Hematopoietic multipotent progenitor cell treated with erythropoietin and hydrocortisone succinate and interleukin-3 and kit ligand, for 17 days (in vitro differentiated cells): ENCODE results near the gene UBE2R2.
"Not testable (repeated sequence)": the region's sequence is repeated elsewhere in the genome, so short reads cannot be mapped to it uniquely, and the experiment has no call there.

Source experiments
- DNase-seq: peaks from one replicate; pipeline ENCODE4 v3.0.0-alpha.2; 2015; ENCODE audit warnings: low spot score

The UBE2R2 gene

DNA sequence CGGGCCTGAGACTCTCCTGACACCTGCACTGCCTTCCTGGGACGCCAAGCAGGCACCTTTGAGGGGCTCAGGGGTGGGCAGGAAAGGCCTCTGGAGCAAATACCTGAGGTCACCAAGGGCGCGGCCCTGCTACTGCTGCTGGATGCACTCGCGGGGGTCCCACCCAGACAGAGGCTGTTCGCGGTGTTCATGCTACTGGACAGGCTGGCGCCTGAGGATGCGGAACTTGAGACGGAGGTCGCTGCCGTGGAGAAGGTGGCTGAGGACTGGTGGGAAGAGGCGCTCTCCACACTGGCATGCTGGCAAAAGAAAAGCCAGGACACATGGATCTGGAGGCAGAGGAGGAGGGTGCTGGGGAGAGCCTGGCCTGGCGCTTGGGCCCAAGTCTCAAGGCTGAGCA lies 110.7 kb downstream of the UBE2R2 start:
- DNase-seq: no peak

GRCh38 chr9:33931326-33931725 lies 114.4 kb downstream of the UBE2R2 start:
- DNase-seq: no peak

- DNase-seq: no peak
These were observed 115.3 kb downstream of the UBE2R2 start for GRCh38 chr9:33932078-33932807.

- no peak for DNase-seq
These were observed 117.4 kb downstream of the UBE2R2 start for GRCh38 chr9:33934188-33934878.

DNA sequence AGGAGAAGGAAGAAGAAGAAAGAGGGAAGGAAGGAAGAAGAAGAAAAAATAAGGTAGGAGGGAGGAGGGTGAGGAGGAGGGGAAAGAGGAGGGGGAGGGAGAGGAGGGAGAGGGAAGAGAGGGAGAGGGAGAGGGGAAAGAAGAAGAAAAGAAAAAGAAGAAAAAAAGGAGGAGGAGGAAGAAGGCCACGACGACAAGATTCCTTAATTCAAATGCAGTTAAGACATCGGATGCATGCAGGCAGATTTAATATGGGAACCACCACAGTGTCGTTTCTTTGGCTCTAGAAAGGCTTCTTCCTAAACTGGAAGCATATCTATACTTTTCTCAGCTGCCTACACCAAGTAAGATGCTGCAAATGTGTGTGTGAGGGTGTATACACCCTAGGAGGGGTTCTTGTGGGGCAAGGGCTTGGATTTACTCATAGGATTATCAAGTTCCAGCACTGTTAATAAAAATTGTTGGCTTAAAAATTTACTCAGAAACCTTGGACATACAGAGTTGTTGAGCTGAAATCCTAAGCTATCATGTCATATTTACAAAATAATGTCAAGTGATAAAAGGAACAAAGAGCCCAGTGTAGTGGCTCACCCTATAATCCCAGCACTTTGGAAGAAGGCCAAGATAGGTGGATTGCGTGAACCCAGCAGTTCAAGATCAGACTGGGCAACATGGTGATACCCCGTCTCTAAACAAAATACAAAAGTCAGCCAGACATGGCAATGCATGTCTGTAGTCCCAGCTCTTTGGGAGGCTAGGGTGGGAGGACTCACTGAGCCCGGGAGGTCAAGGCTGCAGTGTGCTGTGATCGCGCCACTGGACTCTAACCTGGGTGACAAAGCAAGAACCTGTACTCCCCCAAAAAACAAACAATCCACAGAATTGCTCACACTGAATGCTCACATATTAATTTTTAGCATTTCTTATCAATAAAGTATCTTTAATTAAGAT lies 123.2 kb downstream of the UBE2R2 start:
- DNase-seq: no peak

DNA sequence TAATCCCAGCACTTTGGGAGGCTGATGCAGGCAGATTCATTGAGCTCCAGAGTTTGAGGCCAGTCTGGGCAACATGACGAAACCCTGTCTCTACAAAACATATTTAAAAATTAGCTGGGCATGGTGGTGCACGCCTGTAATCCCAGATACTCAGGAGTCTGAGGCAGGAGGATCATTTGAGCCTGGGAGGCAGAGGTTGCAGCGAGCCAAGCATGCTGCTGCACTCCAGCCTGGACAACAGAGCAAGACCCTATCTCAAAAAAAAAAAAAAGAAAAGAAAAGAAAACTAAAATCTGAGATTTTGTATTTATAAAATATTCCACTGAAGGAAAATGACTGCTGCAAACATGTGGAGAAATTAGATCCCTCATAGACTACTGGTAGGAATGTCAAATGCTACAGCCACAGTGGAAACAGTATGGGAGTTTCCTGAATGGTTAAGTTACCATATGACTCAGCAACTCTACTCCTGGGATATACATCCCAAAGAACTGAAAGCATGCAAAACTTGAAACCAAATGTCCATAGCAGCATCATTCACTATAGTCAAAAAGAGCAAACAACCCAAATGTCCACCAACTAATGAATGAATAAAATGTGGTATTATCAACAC lies 125.6 kb downstream of the UBE2R2 start:
- DNase-seq: no peak

- DNase-seq: no peak
These were observed 126.4 kb downstream of the UBE2R2 start for GRCh38 chr9:33943389-33943788.

DNA sequence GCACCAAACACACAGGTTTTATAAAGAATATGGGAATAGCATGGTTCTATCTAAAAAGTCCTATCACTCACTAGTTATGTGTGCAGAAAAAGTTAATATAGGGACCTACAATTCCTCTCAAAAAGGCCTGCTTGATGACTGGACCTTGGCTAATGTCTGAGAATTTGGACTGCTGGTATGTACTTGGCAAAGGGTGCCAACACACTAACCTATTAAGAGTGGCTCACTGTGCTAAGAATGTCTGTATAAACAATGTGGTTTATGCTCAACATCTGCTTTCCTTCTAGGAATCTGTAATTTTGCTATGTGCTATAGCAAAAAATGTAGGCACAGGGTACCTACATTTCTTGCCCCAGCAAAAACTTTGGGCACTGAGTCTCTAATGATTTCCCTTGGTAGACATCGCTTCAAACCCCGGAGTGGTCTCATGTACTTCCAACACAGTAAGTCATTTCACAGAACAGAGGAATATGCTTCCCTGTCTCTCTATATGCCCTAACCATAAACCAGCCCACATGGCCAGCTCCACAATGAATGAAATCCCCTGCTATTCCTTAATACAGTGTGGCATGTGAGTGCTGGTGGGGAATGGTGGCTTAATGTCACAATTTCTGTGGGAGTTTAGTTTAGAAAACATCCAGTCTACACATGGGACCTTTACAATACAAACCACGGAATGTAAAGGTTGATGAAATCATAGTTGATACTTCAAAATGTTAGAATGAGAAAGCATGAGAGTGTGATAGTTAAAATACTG lies 130.0 kb downstream of the UBE2R2 start:
- no peak for DNase-seq

DNA sequence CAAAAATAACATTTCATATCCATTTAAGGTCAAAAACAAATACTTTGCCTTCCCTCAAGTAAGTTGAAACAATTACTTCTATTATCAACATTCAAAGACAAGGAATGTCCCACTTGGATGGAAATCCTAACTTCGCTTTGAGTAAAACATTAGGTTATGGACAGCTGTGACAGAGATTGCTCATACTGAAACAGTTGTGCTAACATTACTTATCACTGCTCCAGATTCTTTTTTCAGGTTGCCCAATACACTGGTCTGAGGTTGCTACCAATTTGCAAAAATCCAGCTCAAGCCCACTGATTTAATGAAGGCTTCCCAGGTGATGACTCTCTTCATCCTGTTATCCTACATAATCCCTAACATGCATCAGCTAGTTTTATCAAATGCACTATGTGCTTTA lies 133.4 kb downstream of the UBE2R2 start:
- DNase-seq: no peak

GRCh38 chr9:33952066-33952465 lies 135.1 kb downstream of the UBE2R2 start:
- DNase-seq: no peak

DNA sequence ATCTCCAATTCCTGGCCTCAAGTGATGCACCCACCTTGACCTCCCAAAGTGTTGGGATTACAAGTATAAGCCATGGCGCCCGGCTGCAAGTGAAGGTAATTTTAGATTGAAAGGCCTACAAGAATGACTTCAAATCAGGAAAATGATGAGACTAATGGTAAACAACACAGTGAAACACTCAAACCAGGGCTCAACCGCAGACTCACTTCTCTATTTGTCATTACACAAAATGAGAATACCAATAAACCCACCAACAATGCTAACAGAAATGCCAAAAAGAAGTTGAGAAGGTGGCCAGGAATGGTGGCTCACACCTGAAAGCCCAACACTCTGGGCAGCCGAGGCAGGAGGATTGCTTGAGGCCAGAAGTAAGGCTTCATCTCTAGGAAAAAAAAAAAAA lies 139.6 kb downstream of the UBE2R2 start:
- DNase-seq: no peak

DNA sequence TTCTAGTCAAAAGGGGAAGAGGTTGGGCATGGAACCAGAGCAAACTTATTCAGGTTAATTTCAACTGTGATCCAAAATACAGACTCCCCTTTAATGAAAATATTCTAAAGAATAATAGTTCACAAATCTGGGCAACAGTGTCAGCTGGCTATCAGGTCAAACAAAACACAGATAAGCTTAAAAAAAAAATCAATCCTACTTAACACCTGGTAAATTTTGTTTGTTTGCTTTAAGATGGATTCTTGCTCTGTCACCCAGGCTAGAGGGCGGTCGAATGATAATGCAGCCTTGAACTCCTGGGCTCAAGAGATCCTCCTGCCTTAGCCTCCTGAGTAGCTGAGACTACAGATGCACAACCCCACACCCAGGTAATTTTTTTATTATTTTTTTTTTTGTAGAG lies 142.8 kb downstream of the UBE2R2 start:
- no peak for DNase-seq

DNA sequence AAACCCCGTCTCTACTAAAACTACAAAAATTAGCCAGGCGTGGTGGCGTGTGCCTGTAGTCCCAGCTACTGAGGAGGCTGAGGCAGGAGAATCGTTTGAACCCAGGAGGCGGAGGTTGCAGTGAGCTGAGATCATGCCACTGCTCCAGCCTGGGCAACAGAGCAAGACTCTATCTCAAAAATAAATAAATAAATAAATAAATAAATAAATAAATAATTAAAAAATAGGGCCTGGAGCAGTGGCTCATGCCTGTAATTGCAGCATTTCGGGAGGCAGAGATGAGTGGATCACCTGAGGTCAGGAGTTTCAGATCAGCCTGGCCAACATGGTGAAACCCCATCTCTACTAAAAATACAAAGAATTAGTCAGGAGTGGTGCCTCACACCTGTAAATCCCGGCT lies 145.5 kb downstream of the UBE2R2 start:
- DNase-seq: not testable (repeated sequence)

DNA sequence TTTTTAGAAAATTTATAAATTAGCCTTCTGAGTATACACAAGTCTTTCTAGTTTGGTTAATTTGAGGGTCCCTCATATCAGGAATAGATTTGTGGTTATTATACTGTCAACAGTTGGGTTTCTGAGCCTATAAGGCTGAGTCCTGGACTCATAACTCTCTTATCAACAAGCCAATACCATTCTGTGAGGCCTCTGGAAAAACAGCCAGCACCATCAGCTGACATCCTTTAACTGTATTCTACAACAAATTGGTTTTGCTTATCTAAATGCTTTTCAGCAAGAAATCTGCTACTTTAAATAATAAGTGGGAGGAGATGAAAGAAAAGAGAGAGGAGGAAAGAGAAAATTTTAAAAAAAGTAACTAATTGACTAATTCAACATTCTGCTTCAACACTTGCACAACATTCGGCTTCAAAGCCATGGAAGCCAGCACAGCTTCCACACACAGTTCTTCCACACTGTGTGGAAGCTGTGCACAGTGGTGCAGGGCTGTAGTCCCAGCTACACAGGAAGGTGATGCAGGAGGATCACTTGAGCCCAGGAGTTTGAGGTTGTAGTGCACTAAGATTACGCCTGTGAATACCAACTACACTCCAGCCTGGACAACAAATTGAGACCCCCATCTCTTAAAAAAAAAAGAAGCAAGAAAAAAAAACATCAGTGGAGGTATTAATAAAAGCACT lies 147.3 kb downstream of the UBE2R2 start:
- no peak for DNase-seq
